ENCODE data around the gene SHH.

Gene SHH

DNA sequence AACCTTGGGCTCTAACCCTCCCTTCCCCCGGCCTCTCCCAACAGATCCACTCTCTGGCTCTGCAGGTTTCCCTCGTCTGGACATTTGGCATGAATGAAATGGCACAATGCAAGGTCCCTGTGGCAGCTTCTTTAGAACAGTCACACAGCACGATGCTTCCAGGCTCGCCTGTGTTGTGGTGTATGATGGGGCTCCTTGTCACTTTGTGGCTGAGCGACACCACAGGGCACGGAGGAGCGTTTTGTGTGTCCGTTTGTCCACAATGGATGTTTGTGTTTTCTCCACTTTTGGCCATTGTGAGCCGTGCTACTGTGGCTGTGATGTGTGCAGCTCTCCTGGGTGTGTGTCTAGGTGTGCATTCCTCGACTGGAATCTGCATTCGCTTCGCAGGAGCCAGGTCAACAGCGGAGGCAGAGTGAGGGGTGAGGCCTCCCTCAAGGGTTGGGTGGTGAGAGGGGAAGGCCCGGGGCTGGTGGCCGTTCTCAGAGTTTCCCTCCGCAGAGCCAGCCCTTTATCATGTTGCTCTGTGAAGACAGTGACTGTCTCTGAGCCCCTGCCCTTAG is 22.3 kb upstream of the SHH start:
- H3K4me3 Mint-ChIP-seq: no peak overlapping the region
- H3K27ac Mint-ChIP-seq: no peak overlapping the region
- peaks cover 3% of the 10 kb centered on the region for H3K27me3 Mint-ChIP-seq
- no peaks in the 10 kb centered on the region for H3K4me1 Mint-ChIP-seq (ENCODE audit: low read depth)
- H3K9me3 Mint-ChIP-seq: no peaks in the 10 kb centered on the region
- H3K36me3 Mint-ChIP-seq (ENCODE audit: low read depth): no peaks in the 10 kb centered on the region

DNA sequence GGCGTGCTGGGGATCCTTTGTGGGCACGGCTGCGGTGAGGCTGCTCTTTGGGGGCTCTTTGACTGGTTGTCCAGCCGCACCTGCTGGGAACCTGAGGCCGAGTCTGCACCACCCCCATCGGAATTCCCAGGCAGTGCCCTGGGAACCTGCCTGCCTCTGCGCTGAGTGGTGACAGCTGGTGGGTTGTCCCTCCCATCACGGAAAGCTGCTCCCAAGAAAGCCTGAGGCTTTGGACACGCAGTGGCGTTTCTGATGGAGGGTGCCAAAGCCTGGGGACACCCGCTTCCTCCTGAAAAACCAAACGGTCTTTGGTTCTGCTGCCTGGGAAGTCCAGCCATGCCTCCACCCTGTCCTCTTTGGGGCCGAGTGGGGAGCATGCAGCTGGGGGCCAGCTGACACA is 21.4 kb upstream of the SHH start:
- Mint-ChIP-seq H3K27ac (no peak overlapping the region), H3K36me3 (ENCODE audit: low read depth) (no peaks in the 10 kb centered on the region), H3K4me3 (no peak overlapping the region), H3K4me1 (ENCODE audit: low read depth) (no peaks in the 10 kb centered on the region), H3K27me3 (peaks cover 3% of the 10 kb centered on the region), H3K9me3 (no peaks in the 10 kb centered on the region)

DNA sequence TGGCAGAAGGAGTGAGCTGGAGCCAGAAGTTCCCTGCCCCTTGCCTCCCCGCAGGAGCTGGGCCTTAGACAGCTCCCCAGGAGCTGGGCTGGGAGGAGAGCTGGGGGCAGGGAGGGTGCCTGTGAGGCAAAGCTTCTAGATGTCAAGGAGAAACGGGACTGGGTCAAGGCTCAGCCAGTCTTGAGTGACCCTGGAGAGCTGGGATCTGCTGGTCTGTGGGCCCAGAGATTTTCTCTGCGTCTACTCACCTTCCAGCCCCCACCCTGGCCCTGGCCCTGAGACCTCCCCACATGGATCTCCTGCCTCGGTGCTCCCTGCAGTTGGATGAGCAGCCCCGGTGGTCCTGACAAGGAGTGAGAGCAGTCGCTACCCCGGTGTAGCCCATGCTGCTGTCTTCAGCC is 20.3 kb upstream of the SHH start:
- peaks cover 6% of the 10 kb centered on the region for H3K27me3 Mint-ChIP-seq
- no peak overlapping the region for H3K27ac Mint-ChIP-seq
- no peaks in the 10 kb centered on the region for H3K9me3 Mint-ChIP-seq
- H3K4me3 Mint-ChIP-seq: no peak overlapping the region
- H3K36me3 Mint-ChIP-seq (ENCODE audit: low read depth): no peaks in the 10 kb centered on the region
- H3K4me1 Mint-ChIP-seq (ENCODE audit: low read depth): no peaks in the 10 kb centered on the region

DNA sequence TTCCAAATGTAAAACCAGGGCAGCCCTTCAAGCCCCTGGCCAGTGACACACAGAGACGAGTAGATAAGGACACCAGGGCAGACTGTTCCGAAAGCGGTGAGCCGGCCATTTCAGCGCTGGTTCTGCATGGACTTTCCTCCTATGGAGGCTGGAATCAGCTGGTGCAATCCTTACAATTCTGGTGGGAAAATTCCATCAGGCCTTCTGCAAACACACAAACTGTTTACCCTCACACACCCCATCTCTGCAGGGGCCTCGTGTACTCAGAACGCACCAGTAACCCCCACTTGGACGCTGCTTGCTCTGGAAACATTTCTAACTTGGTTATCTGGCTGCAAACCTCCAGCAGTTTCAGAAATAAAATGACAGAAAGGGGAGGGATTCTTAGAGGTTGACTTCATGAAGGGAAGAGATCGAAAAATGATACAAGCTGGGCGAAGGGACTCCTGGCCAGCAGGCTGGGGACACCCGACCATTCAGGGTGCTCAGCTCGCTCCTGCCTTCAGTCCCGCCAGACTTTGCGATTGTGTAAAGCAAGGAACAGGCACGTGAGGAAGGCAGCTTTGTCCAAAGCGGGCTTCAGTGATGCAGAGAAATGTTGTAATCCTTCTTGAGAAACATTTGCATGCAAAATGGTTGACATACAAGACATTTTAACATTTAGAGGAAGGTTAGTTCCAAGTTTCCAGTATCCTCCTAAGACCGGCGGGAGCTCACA is 19.7 kb upstream of the SHH start:
- H3K36me3 Mint-ChIP-seq (ENCODE audit: low read depth): no peaks in the 10 kb centered on the region
- H3K27ac Mint-ChIP-seq: no peak overlapping the region
- peaks cover 6% of the 10 kb centered on the region for H3K27me3 Mint-ChIP-seq
- no peaks in the 10 kb centered on the region for H3K4me1 Mint-ChIP-seq (ENCODE audit: low read depth)
- no peaks in the 10 kb centered on the region for H3K9me3 Mint-ChIP-seq
- H3K4me3 Mint-ChIP-seq: no peak overlapping the region

DNA sequence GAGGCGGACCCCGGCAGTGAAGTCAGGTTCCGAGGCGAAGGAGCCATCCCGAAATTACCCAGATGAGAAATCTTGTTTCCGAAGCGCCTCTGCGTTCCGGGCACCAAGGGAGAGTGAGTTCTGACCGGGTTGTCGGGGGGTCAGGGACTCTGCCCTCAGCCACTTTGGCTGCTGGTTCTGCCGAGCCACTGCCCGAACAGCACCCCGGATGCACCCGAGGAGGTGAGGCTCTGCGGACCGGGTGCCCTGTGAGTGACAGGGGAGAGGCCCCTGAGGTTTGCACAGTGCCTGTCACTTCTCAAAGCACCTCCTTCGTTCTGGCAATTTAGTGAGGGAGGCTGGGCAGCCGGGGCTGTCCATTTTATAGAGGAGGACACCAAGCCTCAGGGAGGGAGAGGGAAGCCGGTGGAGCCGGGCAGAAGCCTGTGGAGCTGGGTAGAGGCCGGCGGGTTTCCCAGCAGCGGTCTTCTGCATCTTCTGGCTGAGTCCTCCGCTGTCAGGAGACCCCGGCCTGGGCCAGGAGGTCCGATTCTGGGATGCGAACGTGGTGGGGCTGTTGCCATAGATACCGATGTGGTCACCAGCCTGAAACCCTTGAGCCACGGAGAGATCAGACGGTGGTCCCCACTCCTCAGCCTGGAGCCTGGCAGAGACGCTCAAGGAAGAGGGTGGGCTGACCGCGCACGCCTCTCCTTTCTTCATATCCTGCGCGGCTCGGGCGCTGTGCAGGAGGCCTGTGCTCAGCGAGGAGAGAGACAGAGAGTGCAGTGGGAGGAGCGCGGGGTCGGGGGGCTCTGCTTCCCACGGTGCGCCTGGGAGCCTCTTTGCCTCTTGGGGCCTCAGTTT is 18.9 kb upstream of the SHH start:
- Mint-ChIP-seq H3K27me3 (peaks cover 7% of the 10 kb centered on the region), H3K27ac (no peak overlapping the region), H3K4me1 (ENCODE audit: low read depth) (no peaks in the 10 kb centered on the region), H3K36me3 (ENCODE audit: low read depth) (no peaks in the 10 kb centered on the region), H3K9me3 (no peaks in the 10 kb centered on the region), H3K4me3 (no peak overlapping the region)

DNA sequence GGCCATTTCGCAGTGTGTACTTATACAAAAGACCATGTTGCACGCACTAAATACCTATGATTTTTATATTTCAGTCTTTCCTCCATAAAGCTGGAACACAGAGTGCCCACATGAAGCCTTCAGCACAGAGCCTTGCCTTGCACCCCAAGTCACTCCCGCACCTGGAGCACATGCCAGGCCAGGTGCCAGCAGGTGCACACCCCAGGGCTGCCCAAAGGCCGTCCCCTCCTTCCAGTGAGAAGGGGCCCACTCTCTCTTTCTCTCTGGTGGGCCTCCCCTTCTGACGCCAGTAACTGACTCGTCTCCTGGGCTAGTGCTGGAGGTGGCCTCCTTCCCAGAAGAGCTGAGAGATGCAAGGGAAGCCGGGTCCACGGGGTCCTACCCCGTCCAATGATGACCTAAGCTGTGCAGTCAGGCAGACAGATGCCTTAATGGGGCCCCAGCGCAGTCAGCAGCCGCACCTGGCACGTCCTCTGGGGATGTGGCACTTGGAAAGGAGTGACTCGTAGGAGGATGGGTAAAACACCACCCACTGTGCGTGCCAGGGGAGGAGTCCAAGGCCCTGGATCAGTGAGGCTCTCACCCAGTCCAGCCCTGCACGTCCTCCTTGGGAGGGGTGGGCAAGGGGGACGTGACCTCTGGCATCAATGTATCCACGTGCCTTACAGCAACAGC is 17.7 kb upstream of the SHH start:
- H3K4me3 Mint-ChIP-seq: no peak overlapping the region
- no peak overlapping the region for H3K27ac Mint-ChIP-seq
- peaks cover 14% of the 10 kb centered on the region for H3K27me3 Mint-ChIP-seq
- H3K36me3 Mint-ChIP-seq (ENCODE audit: low read depth): no peaks in the 10 kb centered on the region
- no peaks in the 10 kb centered on the region for H3K9me3 Mint-ChIP-seq
- no peaks in the 10 kb centered on the region for H3K4me1 Mint-ChIP-seq (ENCODE audit: low read depth)

DNA sequence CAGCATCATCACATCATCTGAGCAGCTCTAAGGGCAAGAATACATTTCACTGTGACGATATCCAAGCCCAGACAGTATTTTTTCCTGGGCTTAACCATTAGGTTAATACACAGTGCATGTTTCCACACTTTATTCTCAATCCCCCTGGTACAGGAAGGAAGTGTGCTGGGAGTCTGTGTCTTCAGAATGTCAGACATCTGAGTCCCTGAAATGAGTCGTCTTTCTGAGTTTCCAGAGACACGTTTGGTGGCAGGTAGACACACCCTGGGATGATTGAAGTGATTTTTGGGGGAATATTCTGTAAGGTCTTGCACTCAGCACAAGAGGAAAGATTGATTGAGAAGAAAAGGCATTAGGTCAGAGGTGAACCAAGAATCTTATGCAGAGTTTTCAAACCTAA is 13.1 kb upstream of the SHH start:
- no peaks in the 10 kb centered on the region for H3K9me3 Mint-ChIP-seq
- no peak overlapping the region for H3K27ac Mint-ChIP-seq
- peaks cover 17% of the 10 kb centered on the region for H3K27me3 Mint-ChIP-seq

DNA sequence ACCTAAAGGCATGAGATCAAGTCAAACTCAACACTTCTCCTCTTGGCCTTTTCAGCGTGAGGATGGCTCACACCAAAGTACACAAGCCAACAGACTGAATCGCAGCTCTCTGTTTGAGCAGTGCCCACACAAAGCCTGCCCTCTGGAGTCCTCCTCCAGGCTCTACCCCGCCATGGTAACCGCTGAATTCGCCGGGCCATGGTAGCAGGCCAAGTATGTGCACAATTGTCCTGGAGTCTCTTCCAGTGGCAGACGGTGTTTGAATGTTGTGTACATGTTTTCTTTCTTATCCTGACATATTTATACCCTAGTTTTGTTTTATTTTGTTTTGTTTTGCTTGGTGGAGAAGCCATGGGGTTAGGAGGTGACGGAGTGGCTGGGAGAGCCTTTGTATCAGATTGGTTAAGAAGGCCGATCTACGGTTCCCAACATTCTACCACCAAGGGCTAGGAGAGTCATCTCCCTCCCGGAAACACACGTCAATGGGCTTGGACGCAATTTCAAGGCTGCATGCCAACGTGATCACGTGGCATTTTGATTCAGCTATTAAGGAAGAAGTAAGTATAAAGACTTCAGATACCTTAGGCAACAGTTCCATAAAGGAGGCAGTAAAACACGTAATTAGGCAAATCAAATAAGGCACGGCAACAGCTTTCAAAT is 12.1 kb upstream of the SHH start:
- H3K36me3 Mint-ChIP-seq (ENCODE audit: low read depth): no peaks in the 10 kb centered on the region
- H3K27me3 Mint-ChIP-seq: peaks cover 17% of the 10 kb centered on the region
- H3K4me1 Mint-ChIP-seq (ENCODE audit: low read depth): no peaks in the 10 kb centered on the region
- no peak overlapping the region for H3K27ac Mint-ChIP-seq
- H3K9me3 Mint-ChIP-seq: no peaks in the 10 kb centered on the region
- H3K4me3 Mint-ChIP-seq: no peak overlapping the region

More for the DNA sequence above, 13.1 kb upstream of the SHH start:
- H3K36me3 Mint-ChIP-seq (ENCODE audit: low read depth): no peaks in the 10 kb centered on the region
- no peaks in the 10 kb centered on the region for H3K4me1 Mint-ChIP-seq (ENCODE audit: low read depth)
- no peak overlapping the region for H3K4me3 Mint-ChIP-seq

DNA sequence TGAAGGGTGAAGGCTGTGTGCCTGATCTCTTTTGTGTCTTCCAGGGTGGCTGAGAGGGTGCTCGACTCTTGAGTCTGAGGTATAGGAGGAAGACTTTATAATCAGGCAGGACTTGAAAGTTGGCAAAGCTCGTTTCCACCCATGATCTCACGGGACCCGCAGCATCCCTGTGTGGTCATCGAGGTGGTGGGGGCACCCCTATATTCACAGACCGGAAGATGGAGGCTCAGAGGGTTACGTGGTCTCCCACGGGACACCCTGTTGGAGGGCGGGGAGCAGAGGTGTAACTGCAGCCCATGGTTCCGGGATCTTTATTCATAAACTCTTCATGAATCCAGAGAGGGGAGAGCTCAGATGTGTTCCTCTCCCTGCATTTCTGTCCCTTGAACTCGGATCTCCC is 9.6 kb upstream of the SHH start:
- Mint-ChIP-seq H3K4me3 (no peak overlapping the region), H3K27ac (no peak overlapping the region), H3K9me3 (no peaks in the 10 kb centered on the region), H3K27me3 (peaks cover 14% of the 10 kb centered on the region), H3K36me3 (ENCODE audit: low read depth) (no peaks in the 10 kb centered on the region), H3K4me1 (ENCODE audit: low read depth) (no peaks in the 10 kb centered on the region)

DNA sequence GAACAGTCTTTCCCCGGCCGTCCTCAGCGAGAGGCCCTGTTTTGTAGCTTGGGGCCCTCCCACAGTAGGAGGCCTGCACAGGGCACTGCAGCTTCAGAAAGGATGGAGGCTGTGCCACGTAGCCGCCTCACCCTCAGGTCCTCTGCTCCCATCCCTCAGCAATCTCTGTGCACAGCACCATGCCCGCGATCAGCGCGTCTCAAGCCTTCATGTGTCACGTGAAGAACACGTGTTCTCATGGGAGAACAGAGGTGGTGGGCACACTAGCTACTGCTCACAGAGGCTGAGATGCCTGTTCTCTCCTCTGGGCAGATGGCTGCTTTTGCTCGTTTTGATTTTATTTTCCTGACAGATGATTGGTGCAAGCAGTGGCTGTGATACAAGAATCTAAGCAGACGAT is 8.5 kb upstream of the SHH start:
- H3K4me1 Mint-ChIP-seq (ENCODE audit: low read depth): no peaks in the 10 kb centered on the region
- no peaks in the 10 kb centered on the region for H3K36me3 Mint-ChIP-seq (ENCODE audit: low read depth)
- no peak overlapping the region for H3K4me3 Mint-ChIP-seq

DNA sequence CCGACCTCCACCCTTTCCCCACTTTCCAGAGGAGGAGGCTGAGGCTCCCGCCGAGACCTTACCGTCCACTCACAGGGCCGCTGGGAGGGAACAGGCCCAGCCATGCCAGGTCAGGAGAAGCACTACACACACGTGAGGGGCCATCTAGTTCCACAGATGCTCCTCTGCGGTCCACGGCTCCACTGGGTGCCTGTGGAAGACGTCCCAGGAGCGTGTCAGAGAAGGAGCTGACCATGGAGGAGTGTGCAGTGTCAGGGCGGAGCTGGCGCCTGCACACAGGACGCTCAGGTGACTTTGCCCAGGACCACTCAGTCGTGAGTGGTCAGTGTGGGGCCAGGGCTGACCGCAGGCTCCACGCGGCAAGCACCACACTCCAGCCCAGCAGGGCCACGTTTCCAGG is 8.0 kb upstream of the SHH start:
- no peaks in the 10 kb centered on the region for H3K4me1 Mint-ChIP-seq (ENCODE audit: low read depth)
- no peaks in the 10 kb centered on the region for H3K36me3 Mint-ChIP-seq (ENCODE audit: low read depth)
- no peak overlapping the region for H3K4me3 Mint-ChIP-seq
- no peaks in the 10 kb centered on the region for H3K9me3 Mint-ChIP-seq
- H3K27me3 Mint-ChIP-seq: peaks cover 14% of the 10 kb centered on the region
- no peak overlapping the region for H3K27ac Mint-ChIP-seq

More for the DNA sequence above, 8.5 kb upstream of the SHH start:
- no peaks in the 10 kb centered on the region for H3K9me3 Mint-ChIP-seq
- H3K27ac Mint-ChIP-seq: no peak overlapping the region
- peaks cover 13% of the 10 kb centered on the region for H3K27me3 Mint-ChIP-seq

DNA sequence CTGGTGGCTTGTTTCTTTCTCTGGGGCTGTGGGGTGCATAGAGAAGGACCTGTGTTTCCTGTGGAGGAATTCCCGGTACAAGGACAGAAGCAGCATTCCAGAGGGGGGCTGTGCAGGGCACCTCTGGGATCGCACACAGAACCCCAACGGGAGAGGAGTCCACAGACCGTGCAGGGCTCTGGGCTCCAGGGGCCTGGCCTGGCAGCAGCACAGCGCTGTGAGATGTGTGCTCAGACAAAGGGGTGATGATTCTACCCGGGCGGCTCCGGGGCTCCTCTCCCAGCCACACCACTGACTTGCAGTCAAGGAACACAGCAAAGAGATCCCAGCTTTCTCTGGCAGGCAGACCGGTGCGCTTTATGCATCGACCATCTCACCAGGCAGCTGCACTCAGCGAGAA is 6.9 kb upstream of the SHH start:
- Mint-ChIP-seq H3K27me3 (peaks cover 14% of the 10 kb centered on the region), H3K27ac (no peak overlapping the region), H3K4me1 (ENCODE audit: low read depth) (no peaks in the 10 kb centered on the region), H3K4me3 (no peak overlapping the region), H3K9me3 (no peaks in the 10 kb centered on the region), H3K36me3 (ENCODE audit: low read depth) (no peaks in the 10 kb centered on the region)

DNA sequence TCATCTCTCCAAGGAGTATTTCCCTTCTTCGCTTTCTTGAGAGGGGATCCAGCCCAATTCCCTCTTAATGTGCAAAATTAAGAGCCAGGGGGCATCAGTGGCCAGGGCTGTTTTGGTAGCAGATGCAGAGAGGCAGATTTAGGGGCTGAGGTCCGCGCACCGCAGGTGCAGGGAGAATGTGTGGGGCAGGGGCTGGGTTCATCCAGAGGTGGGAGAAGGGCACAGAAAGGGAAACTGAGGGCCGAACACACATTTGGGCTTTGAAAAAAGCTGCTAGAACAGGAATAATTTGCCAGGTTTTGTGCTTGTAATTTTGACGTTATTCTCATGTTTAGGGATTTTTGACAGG is 6.5 kb upstream of the SHH start:
- Mint-ChIP-seq H3K36me3 (ENCODE audit: low read depth) (no peaks in the 10 kb centered on the region), H3K27me3 (peaks cover 18% of the 10 kb centered on the region), H3K9me3 (no peaks in the 10 kb centered on the region), H3K27ac (no peak overlapping the region), H3K4me1 (ENCODE audit: low read depth) (no peaks in the 10 kb centered on the region), H3K4me3 (no peak overlapping the region)

DNA sequence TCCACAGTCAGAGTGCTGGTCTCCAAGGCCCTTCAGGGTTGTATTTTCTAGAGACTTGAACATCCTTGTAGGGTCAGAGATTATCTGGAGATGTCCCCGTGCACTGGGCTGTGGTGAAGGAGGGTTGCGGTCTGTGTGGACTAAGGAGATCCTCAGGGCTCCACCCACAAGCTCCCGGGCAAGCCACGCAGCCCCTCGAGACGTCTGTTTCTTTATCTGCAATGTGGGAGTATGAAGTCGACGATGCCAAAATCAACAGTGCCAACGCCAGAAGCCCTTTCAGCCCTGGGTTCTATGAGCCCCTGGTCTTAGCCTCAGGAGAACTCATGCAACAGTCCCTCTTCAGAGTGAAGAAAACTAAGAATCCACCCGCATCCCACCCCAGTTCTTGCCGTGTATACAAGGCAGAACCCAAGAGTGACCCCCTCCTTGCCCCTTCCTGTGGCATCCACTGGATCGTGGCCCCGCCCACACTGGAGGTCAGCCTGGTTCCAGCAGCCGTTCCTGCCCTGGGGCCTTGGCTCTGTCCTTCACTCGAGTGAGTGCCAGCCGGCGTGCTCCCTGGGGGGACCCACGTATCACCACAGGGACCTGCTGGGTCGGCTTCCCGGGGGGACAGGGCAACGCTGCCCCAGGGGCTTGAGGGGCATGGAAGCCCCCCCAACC is 6.0 kb upstream of the SHH start:
- Mint-ChIP-seq H3K9me3 (no peaks in the 10 kb centered on the region), H3K4me1 (ENCODE audit: low read depth) (no peaks in the 10 kb centered on the region), H3K36me3 (ENCODE audit: low read depth) (no peaks in the 10 kb centered on the region), H3K27me3 (peaks cover 21% of the 10 kb centered on the region), H3K27ac (no peak overlapping the region), H3K4me3 (no peak overlapping the region)

Data from stimulated activated naive CD8-positive, alpha-beta T cell treated with anti-CD3 and anti-CD28 coated beads, Interleukin-15, Interleukin-2, amounts not matched to agents 100 ng/mL and 50 ng/mL, for 24 hours (primary cell).